CD1c-positive myeloid dendritic cell (primary cell): ENCODE data around the gene HDAC4.
"Not testable (repeated sequence)": the region's sequence is repeated elsewhere in the genome, so short reads cannot be mapped to it uniquely, and the experiment has no call there.

Experiments used
- DNase-seq: peaks from one replicate; pipeline ENCODE4 v3.0.0-alpha.2; 2016; ENCODE audit errors: extremely low spot score

Gene HDAC4

DNA sequence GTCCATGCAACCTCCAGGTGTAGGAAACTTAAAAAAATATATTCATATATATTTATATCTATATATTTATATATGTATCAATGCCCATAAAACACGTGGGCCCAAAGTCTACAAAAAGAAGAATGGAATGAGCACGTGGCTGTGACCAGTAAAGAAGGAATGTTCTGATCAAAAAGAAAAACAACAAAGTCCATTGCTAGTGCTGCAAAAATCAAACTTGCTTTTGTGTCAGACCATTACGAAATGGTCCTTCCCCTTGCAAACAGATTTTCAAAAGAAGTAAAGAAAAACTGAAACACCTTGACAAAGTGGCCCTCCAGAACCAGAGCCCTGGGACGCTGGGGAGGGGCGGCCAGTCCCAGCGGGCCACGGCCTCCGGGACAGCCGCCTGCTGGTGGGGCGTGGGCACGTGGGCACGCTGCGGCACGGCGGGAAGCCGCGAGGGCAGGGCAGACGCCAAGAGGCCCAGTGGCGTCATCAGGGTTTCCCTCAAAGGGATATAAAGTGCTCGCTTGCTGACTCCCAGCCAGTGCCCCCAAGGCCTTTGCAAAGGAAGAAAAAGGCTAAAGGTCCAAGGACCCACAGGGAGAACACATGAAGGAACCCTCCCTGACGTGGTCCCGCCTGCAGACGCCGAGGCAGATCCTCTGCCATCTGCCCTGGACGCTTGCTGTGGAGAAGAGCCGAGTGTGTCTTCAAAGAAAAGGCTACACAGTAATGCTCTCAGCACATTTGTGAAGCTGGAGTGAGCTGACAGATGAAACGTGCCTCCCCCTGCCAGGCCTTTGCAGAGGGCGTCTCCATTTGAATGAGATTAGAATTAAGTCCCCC, 351.2 kb downstream of the HDAC4 start:
- DNase-seq, result no peak

DNA sequence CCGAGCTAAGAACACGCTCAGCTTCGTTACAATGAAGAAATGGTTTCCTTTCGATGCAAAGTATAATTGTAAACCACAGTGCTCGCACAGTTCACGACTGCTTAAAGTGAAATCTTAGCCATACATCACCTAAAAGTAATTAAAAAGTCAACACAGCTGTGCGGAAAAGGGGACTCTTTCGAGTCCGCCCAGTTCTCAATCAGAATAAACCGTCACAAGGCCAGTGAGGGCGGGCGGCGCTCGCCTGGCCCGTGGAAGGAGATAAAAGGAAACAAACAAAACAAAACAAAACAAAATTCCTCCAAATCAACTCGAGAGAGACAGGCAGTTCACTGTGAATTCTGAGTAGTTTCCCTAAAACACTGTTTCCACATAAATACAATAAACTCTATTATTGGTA, 352.1 kb downstream of the HDAC4 start:
- no peak for DNase-seq

DNA sequence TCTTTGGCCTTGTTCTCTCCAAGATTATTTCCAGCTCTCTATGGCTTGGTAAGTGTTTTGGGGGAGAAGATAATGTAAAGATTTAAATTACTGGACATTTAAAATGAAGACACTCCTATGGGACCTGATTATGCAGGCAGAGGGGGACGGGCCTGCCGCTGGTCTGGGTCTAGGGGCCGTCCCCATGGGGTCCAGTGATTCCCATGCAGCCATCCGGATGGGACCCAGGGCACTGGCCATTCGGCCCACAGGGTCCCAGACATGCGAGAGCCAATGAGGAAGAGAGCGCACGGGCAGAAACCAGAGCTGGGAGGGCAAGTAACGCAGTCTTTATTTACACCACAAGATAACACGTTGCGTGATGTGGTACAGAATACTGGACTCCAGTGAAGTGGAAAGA, 353.0 kb downstream of the HDAC4 start:
- no peak for DNase-seq

- no peak for DNase-seq
These were observed 353.4 kb downstream of the HDAC4 start for GRCh38 chr2:239047420-239047819.

DNA sequence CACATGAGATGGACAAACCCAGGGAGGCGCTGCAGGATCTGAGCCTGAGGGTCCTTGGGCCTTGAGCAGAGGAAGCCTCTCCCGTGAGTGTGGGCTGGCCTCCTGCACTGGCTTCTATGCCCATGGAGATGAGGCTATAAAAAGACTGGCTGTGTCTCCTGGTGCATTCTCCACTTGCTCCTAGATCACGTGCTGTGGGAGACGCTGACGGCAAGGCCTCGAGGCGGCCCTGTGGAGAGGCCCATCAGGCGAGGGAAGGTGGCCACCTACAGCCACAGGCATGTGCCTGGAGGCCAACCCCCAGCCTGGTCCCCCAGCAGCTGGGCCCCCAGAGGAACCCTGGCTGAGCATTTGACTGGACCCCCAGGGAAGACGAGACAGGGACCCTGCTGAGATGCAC, 354.0 kb downstream of the HDAC4 start:
- no peak for DNase-seq

DNA sequence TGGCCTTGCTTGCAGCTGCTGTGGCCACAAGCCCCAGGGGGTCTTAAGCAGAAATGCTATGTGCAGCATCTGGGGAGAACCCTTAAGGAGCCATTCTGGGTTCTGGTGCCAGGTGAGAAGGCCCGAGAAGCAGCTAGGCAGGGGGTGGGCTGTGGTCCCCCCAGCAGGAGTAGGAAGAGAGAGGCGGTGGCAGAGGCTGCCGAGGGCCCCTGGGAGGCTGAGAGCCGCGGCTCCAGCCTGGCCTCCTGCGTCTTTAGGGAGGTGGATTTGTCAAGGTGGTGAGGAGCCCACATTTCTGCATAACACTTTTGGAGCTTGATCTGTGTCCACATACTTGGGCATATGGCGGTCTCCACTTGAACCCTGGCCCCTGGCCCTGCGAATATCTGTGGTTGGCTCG, 356.5 kb downstream of the HDAC4 start:
- DNase-seq, result no peak

DNA sequence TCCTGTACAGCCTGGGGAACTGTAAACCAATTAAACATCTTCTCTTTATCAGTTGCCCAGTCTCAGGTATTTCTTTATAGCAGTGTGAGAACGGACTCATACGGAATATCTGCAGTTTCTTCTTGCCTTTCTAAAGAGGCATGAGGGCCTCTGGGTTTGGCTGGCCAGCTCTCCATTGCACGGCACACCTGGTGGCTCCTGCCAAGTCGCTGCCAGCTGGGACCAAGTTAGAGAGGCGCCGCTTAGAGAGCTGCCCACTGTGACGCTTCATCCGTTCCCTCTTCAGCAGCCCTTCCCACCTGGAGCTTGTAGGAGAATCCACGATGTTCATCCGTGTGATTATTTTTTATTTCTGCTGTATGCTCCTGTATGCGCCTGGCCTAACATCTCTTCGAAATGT, 357.5 kb downstream of the HDAC4 start:
- no peak for DNase-seq

- no peak for DNase-seq
These were observed 358.1 kb downstream of the HDAC4 start for GRCh38 chr2:239042551-239043320.

DNA sequence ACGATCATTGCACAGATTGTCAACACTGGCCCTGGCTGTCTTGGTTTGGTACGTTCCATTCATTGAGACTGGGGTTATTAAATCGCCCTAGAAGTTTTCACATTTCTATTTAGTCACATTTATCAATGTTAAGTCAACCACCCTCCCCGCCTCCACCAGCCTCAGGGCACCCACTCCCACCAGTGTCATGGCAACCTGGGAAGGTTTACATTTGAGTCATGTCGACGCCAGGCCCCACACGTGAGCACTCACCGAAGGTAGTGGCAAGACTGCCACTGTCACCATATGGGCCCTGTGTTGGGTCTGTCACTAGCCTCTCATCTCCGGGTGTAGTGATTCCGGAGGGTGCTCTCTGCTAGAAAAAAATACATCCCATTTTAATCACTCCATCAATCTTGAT, 358.8 kb downstream of the HDAC4 start:
- no peak for DNase-seq

GRCh38 chr2:239041062-239041461, 359.8 kb downstream of the HDAC4 start:
- no peak for DNase-seq

DNA sequence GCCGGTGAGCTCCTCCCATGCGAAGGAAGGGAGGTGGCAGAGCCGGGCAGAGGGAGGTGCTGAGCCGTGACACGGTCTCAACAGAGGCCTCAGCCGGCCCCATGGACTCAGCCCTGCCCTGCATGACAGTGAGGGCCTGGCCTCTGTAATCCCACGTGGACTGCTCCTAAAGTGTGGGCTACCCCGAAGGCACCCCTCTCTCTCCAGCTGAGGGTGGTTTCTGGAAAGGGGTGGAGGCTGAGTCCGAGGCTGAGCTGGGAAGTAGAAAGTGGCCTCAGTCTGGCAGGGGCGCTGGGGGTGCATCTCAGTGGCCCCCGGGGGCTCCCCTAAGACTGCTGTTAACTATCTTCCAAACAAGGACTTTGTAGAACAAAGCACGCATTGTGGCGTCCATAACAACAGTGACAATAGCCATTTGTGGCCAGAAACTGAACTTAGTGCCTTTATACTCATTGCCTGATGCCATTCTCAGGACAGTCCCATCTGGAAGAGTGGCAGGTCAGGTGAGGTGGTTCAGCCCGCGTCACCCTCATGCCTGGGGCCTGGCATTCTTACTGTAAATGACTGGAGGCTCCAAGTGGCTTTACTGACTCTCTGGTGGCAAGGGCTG, 360.6 kb downstream of the HDAC4 start:
- no peak for DNase-seq

DNA sequence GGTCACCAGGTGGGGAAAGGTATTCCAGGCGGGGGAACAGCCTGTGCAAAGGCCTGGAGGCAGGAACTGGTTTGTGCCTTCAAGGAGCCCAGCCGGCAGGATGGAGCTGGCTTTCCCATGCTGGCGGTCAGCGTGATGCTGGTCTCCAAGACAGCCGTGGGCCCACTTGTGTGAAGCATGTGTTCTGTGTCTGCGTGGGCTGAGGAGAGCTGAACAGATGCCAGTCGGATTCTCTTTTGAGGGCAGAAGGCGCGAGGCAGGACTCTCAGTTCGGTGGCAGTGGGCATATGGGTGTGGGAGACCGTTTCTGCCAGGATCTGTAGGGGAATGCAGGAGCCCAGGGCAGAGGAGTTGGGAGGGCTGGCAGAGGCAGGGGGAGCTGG, 361.4 kb downstream of the HDAC4 start:
- DNase-seq, result no peak

DNA sequence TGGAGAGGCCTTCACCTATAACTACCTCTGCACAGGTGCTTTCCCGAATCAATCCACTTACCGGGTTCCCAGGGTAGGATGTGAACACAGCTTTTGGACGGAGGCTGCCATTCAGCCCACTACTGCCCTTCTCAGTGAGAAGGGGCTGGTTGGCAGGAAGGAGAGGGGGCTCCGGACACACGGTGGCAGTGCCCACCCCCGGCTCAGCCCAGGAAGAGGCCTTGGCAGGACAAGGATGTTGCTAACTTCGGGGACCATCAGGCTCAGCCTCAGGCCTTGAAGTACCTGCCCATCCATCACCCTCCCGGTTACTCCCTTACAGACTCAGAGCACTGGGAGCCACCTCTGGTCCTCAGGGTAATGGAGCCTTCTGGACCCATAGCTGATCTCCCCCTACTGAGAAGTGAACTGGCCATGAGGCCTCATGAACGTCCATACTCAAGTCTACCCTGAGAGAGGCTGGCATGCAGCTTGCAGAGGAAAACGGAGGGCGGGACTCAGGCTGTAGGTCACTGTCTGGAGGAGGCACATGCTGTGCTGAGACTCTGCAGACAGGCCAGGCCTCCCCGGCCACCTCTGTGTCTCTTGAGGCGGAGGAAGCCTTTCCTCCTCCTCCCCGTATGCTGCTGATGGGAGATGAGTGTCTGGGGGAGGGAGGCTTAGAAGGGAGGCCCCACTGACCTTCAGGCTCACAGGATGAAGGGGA, 361.9 kb downstream of the HDAC4 start:
- DNase-seq, result no peak

DNA sequence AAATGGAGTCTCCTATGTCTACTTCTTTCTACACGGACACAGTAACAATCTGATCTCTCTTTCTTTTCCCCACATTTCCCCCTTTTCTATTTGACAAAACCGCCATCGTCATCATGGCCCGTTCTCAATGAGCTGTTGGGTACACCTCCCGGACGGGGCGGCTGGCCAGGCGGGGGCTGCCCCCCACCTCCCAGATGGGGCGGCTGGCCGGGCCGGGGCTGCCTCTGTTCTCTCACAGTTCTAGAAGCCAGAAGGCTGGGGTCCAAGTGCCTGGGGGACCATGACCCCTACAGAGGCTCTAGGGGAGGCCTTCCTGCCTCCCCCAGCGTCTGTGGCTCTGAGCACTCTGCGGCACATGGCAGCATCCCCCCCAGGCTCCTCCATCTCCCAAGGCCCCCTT, 362.5 kb downstream of the HDAC4 start:
- DNase-seq, result not testable (repeated sequence)

- no peak for DNase-seq
These were observed 363.3 kb downstream of the HDAC4 start for GRCh38 chr2:239037559-239037910.

DNA sequence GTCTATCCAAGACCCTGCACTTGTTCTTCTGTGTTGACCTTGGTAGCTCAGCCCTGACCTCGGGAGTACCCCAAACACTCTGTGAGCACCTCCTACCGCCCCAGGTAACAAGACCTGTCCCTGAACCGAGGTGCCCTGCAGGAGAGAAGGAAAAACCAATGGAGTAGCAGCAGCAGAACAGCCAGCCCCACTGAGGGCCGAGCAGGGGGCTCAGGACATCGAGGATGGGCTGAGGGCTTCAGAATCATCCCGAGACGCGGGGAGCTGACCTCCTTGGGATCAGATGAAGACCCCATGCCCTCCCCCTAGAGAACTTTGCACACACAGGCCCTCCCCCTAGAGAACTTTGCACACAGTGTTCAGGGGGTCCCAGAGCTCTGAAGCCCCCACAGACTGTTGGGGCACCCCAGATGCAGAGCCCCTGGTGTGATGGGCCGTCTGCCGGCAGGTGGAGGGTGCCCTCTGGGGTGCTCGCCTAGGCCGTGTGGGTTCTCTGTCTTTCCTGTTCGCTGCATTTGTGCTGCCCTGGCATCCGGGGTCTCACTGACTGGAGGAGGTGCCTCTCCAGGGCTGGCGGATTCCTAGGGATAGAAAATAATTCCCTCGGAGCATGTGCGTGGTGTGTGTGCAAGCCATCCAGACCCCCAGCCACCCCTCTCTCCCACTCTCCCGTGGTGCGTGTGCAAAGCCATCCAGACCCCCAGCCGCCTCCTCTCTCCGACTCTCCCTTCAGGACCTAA, 363.8 kb downstream of the HDAC4 start:
- no peak for DNase-seq

- DNase-seq, result no peak
These were observed 364.7 kb downstream of the HDAC4 start for GRCh38 chr2:239035997-239036731.

GRCh38 chr2:239035361-239035814, 365.4 kb downstream of the HDAC4 start:
- DNase-seq, result peak; percentile 55

- DNase-seq, result no peak
These were observed 366.1 kb downstream of the HDAC4 start for GRCh38 chr2:239034561-239035341.
